Lower leg skin (tissue), 4 donors: Measurements from ENCODE around the gene COBL. TPM values are rescaled to one million over a fixed set of nuclear protein-coding genes. Genes with fewer than 3 reads are reported as not detected.

Experiments used
- DNase-seq, 2 donors: peaks; one replicate each; pipeline ENCODE4 v3.0.0-alpha.2; 2019; ENCODE audit warnings: low spot score in 2 of 2
- H3K4me3 ChIP-seq: fragments of 200-600 bp; sonication (generic); 2 replicates; pipeline ENCODE4 v1.5.1; 2017; ENCODE audit warnings: mild to moderate bottlenecking, low read depth; ENCODE audit not compliant: poor library complexity, severe bottlenecking
- POLR2A ChIP-seq, 2 donors: fragments of 450-650 bp; IDR thresholded peaks; one replicate each; pipeline ENCODE4 v1.6.1; 2016 to 2017; ENCODE audit warnings: antibody characterized with exemption in 2 of 2, mild to moderate bottlenecking in 1 of 2, moderate library complexity in 1 of 2
- WGBS, 2 donors: methylation state at CpG; one replicate each; pipeline ENCODE4 v1.1.5; 2018; 5-methylcytosine and 5-hydroxymethylcytosine counted together
- intact Hi-C: fragments of 100-400 bp; cut with DNase I; formaldehyde crosslinking; loops from one replicate; pipeline ENCODE4 v1.15.0; 2023; ENCODE audit warnings: low total_unique reads
- total RNA-seq, 4 donors: library from RNA; depleted of rRNA; stranded (reverse); fragments of >200 nt; gene quantifications; one replicate each; pipeline ENCODE4 v1.1.0, GENCODE V29; 2016
- TF ChIP-seq, protein P1 (sequence below), 3 donors: fragments of 450-650 bp; IDR thresholded peaks; one replicate each; pipeline ENCODE4 v1.5.1; 2016; ENCODE audit warnings: antibody characterized with exemption in 3 of 3, mild to moderate bottlenecking in 3 of 3, moderate library complexity in 2 of 3

COBL gene
- total RNA-seq, 4 donors from 2014 or later = 40.2 to 94.1 (median 66.5) TPM

DNA sequence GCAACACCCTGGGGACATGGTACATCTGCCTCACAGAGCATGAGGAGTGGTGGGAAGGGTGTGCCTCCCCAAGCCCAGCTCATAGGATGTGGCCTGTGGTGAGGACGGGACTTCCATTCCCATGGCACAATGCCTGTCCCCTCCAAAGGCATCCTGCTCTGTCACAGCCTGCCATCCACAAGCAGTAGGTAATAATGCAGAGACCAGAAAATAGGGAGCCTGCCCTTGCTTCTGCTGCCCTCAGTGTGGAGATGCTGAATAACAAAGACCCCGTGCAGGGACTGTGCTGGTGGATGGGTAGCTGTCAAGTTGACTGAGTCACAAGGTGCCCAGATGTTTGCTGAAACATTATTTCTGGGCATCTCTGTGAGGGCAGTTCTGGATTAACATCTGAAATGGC, 334.0 kb downstream of the COBL start:
- no peak overlapping the region for H3K4me3 ChIP-seq
- TF ChIP-seq, protein P1, sequence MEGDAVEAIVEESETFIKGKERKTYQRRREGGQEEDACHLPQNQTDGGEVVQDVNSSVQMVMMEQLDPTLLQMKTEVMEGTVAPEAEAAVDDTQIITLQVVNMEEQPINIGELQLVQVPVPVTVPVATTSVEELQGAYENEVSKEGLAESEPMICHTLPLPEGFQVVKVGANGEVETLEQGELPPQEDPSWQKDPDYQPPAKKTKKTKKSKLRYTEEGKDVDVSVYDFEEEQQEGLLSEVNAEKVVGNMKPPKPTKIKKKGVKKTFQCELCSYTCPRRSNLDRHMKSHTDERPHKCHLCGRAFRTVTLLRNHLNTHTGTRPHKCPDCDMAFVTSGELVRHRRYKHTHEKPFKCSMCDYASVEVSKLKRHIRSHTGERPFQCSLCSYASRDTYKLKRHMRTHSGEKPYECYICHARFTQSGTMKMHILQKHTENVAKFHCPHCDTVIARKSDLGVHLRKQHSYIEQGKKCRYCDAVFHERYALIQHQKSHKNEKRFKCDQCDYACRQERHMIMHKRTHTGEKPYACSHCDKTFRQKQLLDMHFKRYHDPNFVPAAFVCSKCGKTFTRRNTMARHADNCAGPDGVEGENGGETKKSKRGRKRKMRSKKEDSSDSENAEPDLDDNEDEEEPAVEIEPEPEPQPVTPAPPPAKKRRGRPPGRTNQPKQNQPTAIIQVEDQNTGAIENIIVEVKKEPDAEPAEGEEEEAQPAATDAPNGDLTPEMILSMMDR (IDR thresholded peaks at IDR 0.05) = no peak
- no peak for DNase-seq
- intact Hi-C loops = no loop called here
- 55 to 76% methylated on average over 2 of the region's 2 CpGs for WGBS, 2 donors

DNA sequence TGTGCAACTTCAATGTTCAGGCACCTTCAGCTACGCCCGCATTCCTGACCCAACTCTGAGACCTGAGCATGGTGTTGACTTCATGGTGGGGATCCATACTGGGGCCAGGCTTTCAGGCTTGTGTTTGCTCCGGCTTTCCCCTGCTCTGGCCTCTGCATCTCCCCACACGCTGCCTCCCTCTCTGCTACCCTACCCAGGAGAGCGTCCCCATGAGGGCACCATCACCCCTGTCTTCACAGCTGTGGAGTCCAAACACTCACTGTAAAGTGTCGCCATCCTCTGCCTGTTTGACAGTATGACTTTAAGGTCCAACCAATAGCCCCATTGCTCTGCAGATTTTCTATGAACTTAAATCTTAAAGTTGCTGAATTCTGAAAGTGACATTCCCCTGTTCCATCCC, 334.9 kb downstream of the COBL start:
- 92 to 95% methylated on average over 6 of the region's 6 CpGs for WGBS, 2 donors
- TF ChIP-seq, protein P1 (IDR thresholded peaks at IDR 0.05) = no peak
- no peak for TF ChIP-seq POLR2A (IDR thresholded peaks at IDR 0.05)
- DNase-seq = no peak
- no peak overlapping the region for H3K4me3 ChIP-seq
- intact Hi-C loops = no loop called here

DNA sequence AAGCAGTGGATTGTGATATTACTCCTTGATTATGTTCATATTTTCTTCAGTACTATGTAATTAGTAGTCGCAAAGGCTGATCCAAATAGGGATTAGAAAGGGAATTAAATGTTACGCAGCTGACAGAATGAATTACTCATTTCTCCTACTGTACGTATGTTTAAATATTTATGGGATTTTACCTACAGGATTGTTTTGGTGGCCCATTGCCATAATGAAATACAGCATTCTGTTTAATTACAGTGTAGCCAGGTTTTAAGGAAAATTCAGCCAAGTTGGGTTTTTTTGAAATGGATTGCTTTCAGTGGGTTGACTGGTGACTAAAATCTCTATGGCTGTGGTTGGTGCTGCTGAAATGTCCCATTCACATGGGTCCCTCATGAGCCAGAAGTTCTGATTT, 336.2 kb downstream of the COBL start:
- 59 to 63% methylated on average over 3 of the region's 3 CpGs for WGBS, 2 donors
- intact Hi-C loops = no loop called here
- DNase-seq = no peak
- TF ChIP-seq, protein P1 (IDR thresholded peaks at IDR 0.05) = no peak
- no peak for TF ChIP-seq POLR2A (IDR thresholded peaks at IDR 0.05)
- H3K4me3 ChIP-seq = no peak overlapping the region

DNA sequence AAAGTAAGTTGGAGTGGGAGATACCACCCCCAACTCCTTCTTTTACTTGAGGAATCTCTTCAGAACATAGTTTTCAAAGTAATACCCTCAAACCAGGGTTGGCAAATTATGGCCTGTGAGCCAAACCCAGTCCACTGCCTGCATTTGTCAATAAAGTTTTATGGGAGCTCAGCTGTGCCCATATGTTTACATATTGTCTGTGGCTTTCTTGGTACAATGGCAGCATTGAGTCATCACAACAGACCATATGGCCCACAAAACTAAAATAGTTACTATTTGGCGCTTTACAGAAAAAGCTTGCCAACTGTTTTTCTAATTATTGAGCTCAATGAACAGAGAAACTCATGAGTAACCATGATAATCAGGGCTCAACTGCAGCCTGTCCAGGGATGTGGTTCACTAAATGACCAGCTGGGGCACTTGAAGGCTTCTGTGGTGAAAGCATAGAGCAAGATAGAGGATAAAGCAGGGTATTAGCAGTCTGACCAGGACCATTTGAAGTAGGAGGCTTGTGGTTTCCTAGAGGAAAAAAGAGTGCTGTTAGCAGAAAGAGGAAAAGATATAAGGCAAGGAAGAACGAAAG, 337.9 kb downstream of the COBL start:
- no peak for DNase-seq
- TF ChIP-seq POLR2A (IDR thresholded peaks at IDR 0.05) = no peak
- TF ChIP-seq, protein P1 (IDR thresholded peaks at IDR 0.05) = no peak
- no peak overlapping the region for H3K4me3 ChIP-seq
- intact Hi-C loops = loop anchor here (5.0 kb wide), 1 partner anchor 1574 kb away; no protein-coding TSS in a partner anchor
- WGBS, 2 donors = 74 to 83% methylated on average over 2 of the region's 2 CpGs

DNA sequence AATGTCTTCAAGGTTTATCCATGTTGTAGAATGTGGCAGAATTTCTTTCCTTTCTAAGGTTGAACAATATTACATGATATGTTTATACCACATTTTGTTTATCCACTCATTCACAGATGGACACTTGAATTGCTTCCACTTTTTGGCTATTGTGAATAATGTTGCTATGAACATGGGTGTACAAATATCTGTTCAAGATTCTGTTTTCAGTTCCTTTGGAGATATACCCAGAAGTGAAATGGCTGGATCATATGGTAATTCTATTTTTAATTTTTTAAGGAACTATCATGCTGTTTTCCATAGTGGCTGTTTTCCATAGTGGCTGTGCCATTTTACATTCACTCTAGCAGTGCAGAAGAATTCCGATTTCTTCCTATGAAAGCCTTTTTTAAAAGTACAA, 339.2 kb downstream of the COBL start:
- no peak overlapping the region for H3K4me3 ChIP-seq
- intact Hi-C loops = loop anchor here (5.0 kb wide), 1 partner anchor 1575 kb away; no protein-coding TSS in a partner anchor
- WGBS, 2 donors = 89 to 94% methylated on average over 1 of the region's 1 CpG
- no peak for DNase-seq
- TF ChIP-seq, protein P1 (IDR thresholded peaks at IDR 0.05) = no peak
- no peak for TF ChIP-seq POLR2A (IDR thresholded peaks at IDR 0.05)

DNA sequence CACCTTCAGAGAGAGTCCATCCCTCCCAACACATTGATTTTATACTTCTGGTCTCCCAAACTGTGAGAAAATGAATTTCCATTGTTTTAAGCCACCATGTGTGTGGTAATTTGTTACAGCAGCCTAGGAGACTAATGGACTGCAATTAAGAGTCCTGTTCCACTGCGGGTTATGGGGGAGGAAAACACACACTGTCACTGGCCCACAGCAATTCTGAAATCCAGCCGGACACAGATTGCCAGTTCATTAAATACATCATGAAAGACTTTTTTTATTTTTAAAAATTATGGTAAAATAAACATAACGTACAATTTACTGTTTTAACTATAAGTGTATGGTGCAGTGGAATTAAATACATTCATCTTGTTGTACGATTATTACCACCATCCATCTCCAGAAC, 340.5 kb downstream of the COBL start:
- intact Hi-C loops = loop anchor here (5.0 kb wide), 1 partner anchor 1576 kb away; no protein-coding TSS in a partner anchor
- no peak overlapping the region for H3K4me3 ChIP-seq
- WGBS, 2 donors = 92 to 93% methylated on average over 4 of the region's 4 CpGs
- TF ChIP-seq POLR2A (IDR thresholded peaks at IDR 0.05) = no peak
- TF ChIP-seq, protein P1 (IDR thresholded peaks at IDR 0.05) = no peak
- no peak for DNase-seq
